GM23338 (cell line): ENCODE measurements around the gene AREL1. TPM values are rescaled to one million over a fixed set of nuclear protein-coding genes. Genes with fewer than 3 reads are reported as not detected.

Experiments used
- ATAC-seq: fragments of 200-7000 bp; cut with Tn5 transposase; 3 replicates; pipeline ENCODE4 v1.9.1; 2020
- DNase-seq: peaks from one replicate; pipeline ENCODE4 v3.0.0-alpha.2; 2015; ENCODE audit warnings: low spot score
- H2AFZ ChIP-seq: fragments of 200-600 bp; sonication (generic); 2 replicates; pipeline ENCODE4 v1.8.0; 2016; ENCODE audit warnings: antibody characterized with exemption, mild to moderate bottlenecking, moderate library complexity
- H3F3A ChIP-seq: fragments of 200-600 bp; sonication (generic); replicated peaks from 2 replicates; pipeline ENCODE4 v1.8.0; 2017; ENCODE audit warnings: antibody characterized with exemption, mixed run types, low read depth
- H3K27ac ChIP-seq: fragments of 200-600 bp; sonication (generic); 2 replicates; pipeline ENCODE4 v1.6.1; 2016; ENCODE audit warnings: low read depth
- H3K27me3 ChIP-seq: fragments of 200-600 bp; sonication (generic); 2 replicates; pipeline ENCODE4 v1.8.0; 2016; ENCODE audit warnings: mild to moderate bottlenecking, mixed run types, moderate library complexity; ENCODE audit not compliant: insufficient read depth
- H3K36me3 ChIP-seq: fragments of 200-600 bp; sonication (generic); 2 replicates; pipeline ENCODE4 v1.8.0; 2016; ENCODE audit warnings: mild to moderate bottlenecking; ENCODE audit not compliant: insufficient read depth
- H3K4me1 ChIP-seq: fragments of 200-600 bp; sonication (generic); 2 replicates; pipeline ENCODE4 v1.8.0; 2016; ENCODE audit warnings: mild to moderate bottlenecking, moderate library complexity; ENCODE audit not compliant: insufficient read depth
- H3K4me2 ChIP-seq: fragments of 200-600 bp; sonication (generic); 2 replicates; pipeline ENCODE4 v1.7.1; 2017; ENCODE audit warnings: mixed run types
- H3K4me3 ChIP-seq: fragments of 200-600 bp; sonication (generic); 2 replicates; pipeline ENCODE4 v1.6.1; 2016; ENCODE audit warnings: mixed run types
- H3K79me2 ChIP-seq: fragments of 200-600 bp; sonication (generic); replicated peaks from 2 replicates; pipeline ENCODE4 v1.8.0; 2017; ENCODE audit warnings: mild to moderate bottlenecking; ENCODE audit not compliant: insufficient read depth
- H3K9me2 ChIP-seq: fragments of 200-600 bp; sonication (generic); 2 replicates; pipeline ENCODE4 v1.8.0; 2017; ENCODE audit not compliant: insufficient read depth
- H4K20me1 ChIP-seq: fragments of 200-600 bp; sonication (generic); replicated peaks from 2 replicates; pipeline ENCODE4 v1.8.0; 2017; ENCODE audit warnings: mild to moderate bottlenecking; ENCODE audit not compliant: insufficient read depth
- H3K27ac Mint-ChIP-seq: 2 replicates; pipeline ENCODE4 v1.8.0; 2020; ENCODE audit warnings: inconsistent platforms, mild to moderate bottlenecking, moderate library complexity, mixed read lengths
- H3K27me3 Mint-ChIP-seq: 3 replicates; pipeline ENCODE4 v1.8.0; 2022; ENCODE audit warnings: low read depth, mild to moderate bottlenecking, moderate library complexity, mixed read lengths, inconsistent platforms; ENCODE audit not compliant: insufficient read depth, poor library complexity
- H3K36me3 Mint-ChIP-seq: 3 replicates; pipeline ENCODE4 v1.8.0; 2021; ENCODE audit warnings: low read depth, mild to moderate bottlenecking, inconsistent platforms, moderate library complexity, mixed read lengths
- H3K4me1 Mint-ChIP-seq: 3 replicates; pipeline ENCODE4 v1.8.0; 2020; ENCODE audit warnings: mild to moderate bottlenecking, inconsistent platforms, mixed read lengths
- H3K4me3 Mint-ChIP-seq: 3 replicates; pipeline ENCODE4 v1.8.0; 2021; ENCODE audit warnings: moderate library complexity, mild to moderate bottlenecking, inconsistent platforms, mixed read lengths
- H3K9me3 Mint-ChIP-seq: 3 replicates; pipeline ENCODE4 v1.8.0; 2020; ENCODE audit warnings: moderate library complexity, mild to moderate bottlenecking, inconsistent platforms, mixed read lengths
- CREB1 ChIP-seq: fragments of 250-450 bp; sonication (Bioruptor Pico); IDR thresholded peaks from 2 replicates; pipeline ENCODE4 v1.5.0; 2020; ENCODE audit warnings: low read depth, mild to moderate bottlenecking, moderate library complexity
- EZH2 ChIP-seq: fragments of 200-600 bp; sonication (generic); IDR thresholded peaks from one replicate; pipeline ENCODE4 v1.8.0; 2017; ENCODE audit warnings: antibody characterized with exemption, mild to moderate bottlenecking, low read depth; ENCODE audit not compliant: unreplicated experiment
- EZH2phosphoT487 ChIP-seq: fragments of 200-600 bp; sonication (generic); IDR thresholded peaks from one replicate; pipeline ENCODE4 v1.8.1; 2018; ENCODE audit warnings: antibody characterized with exemption; ENCODE audit not compliant: unreplicated experiment
- JUNB ChIP-seq: IDR thresholded peaks from one replicate; pipeline ENCODE4 v1.6.1; 2016; ENCODE audit warnings: antibody characterized with exemption; ENCODE audit not compliant: unreplicated experiment
- NANOG ChIP-seq: IDR thresholded peaks from 2 replicates; pipeline ENCODE4 v1.6.1; 2016; ENCODE audit warnings: antibody characterized with exemption, borderline replicate concordance
- POLR2AphosphoS5 ChIP-seq: IDR thresholded peaks from 2 replicates; pipeline ENCODE4 v1.6.1; 2016; ENCODE audit warnings: antibody characterized with exemption, low read depth
- STAT1 ChIP-seq: IDR thresholded peaks from one replicate; pipeline ENCODE4 v1.6.1; 2016; ENCODE audit warnings: antibody characterized with exemption; ENCODE audit not compliant: unreplicated experiment
- ZNF114 ChIP-seq: fragments of 250-450 bp; sonication (Bioruptor Pico); IDR thresholded peaks from 2 replicates; pipeline ENCODE4 v1.5.0; 2020; ENCODE audit warnings: mild to moderate bottlenecking, moderate library complexity
- ZNF331 ChIP-seq: fragments of 250-450 bp; sonication (Bioruptor Pico); IDR thresholded peaks from 2 replicates; pipeline ENCODE4 v1.5.0; 2020; ENCODE audit warnings: low read depth, mild to moderate bottlenecking, moderate library complexity
- polyA plus RNA-seq: library from polyadenylated mRNA; unstranded; fragments of >200 nt; fragmentation: Nextera tagmentation; extraction: Ambion mirVana; gene quantifications from 2 replicates; pipeline ENCODE4 v1.2.1, GENCODE V29; 2016
- total RNA-seq: library from RNA; depleted of rRNA; stranded (reverse); fragments of >200 nt; shearing (Covaris generic); gene quantifications from 2 replicates; pipeline ENCODE4 v1.2.3, GENCODE V29; 2014
- TF ChIP-seq, protein P1 (sequence below), 2 experiments: fragments of 200-600 bp in 1 of 2; sonication (generic) in 1 of 2; conservative IDR thresholded peaks; 2 replicates each; pipeline versions ENCODE4 v1.5.1 to v1.6.1; 2016 to 2017; ENCODE audit warnings: antibody characterized with exemption in 2 of 2, low read depth in 2 of 2, mild to moderate bottlenecking in 2 of 2, moderate library complexity in 1 of 2
- TF ChIP-seq, protein P2 (sequence below): IDR thresholded peaks from one replicate; pipeline ENCODE4 v1.6.1; 2018; ENCODE audit warnings: antibody characterized with exemption; ENCODE audit not compliant: unreplicated experiment

AREL1 gene
- total and polyA plus RNA-seq, 2 experiments from 2014 or later = 7.5 to 23.6 TPM

DNA sequence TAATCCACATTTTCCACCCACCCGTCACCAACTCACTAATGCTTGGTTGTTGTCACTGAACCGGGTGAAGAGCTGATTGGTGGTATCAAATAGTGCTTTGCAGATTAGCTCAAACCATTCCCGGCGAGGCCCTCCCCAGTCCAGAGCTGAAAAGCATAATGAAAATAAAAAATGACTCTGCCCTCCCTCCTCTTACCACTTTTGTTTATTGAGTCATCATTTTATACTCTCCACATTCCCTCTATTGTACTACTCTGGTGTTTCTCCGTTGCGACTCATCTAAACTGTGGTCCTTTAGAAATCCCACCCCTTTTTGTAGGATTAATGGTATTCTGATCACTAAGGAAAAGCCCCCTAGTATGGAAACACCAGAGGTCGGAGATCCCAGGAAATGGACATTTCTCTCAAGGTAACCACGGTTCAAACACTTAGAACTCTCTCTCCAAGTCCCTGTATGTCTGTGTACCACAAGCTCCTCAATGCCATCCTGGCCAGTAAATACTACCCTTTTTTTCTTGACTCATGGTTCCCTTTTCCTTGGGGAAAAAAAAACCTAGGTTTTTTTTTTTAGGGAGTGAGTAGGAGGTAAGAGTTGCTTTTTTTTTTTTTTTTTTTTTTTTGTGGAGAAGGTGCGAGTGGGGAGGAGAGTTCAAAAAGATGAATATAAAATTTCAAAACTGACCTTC lies 42.0 kb downstream of the AREL1 start:
- H3K4me3 ChIP-seq = no peak overlapping the region
- H3K4me1 ChIP-seq = no peaks in the 10 kb centered on the region
- H3F3A ChIP-seq = no peaks in the 10 kb centered on the region
- H3K36me3 ChIP-seq = peaks cover 45% of the 10 kb centered on the region
- Mint-ChIP-seq H3K4me3 (no peak overlapping the region), H3K36me3 (peaks cover 64% of the 10 kb centered on the region), H3K9me3 (no peaks in the 10 kb centered on the region), H3K27me3 (no peaks in the 10 kb centered on the region), H3K4me1 (no peaks in the 10 kb centered on the region), H3K27ac (no peak overlapping the region)
- peaks cover 4% of the 10 kb centered on the region for H4K20me1 ChIP-seq
- no peak overlapping the region for H2AFZ ChIP-seq
- H3K27ac ChIP-seq = no peak overlapping the region
- ATAC-seq (no peak), DNase-seq (no peak)
- H3K27me3 ChIP-seq = no peaks in the 10 kb centered on the region
- no peaks in the 10 kb centered on the region for H3K79me2 ChIP-seq
- no peak overlapping the region for H3K4me2 ChIP-seq
- no peaks in the 10 kb centered on the region for H3K9me2 ChIP-seq
- TF ChIP-seq JUNB = no peak
- TF ChIP-seq EZH2 = no peak
- no peak for TF ChIP-seq NANOG
- no peak for TF ChIP-seq STAT1
- TF ChIP-seq ZNF114 = no peak
- TF ChIP-seq EZH2phosphoT487 = no peak
- TF ChIP-seq, protein P1, sequence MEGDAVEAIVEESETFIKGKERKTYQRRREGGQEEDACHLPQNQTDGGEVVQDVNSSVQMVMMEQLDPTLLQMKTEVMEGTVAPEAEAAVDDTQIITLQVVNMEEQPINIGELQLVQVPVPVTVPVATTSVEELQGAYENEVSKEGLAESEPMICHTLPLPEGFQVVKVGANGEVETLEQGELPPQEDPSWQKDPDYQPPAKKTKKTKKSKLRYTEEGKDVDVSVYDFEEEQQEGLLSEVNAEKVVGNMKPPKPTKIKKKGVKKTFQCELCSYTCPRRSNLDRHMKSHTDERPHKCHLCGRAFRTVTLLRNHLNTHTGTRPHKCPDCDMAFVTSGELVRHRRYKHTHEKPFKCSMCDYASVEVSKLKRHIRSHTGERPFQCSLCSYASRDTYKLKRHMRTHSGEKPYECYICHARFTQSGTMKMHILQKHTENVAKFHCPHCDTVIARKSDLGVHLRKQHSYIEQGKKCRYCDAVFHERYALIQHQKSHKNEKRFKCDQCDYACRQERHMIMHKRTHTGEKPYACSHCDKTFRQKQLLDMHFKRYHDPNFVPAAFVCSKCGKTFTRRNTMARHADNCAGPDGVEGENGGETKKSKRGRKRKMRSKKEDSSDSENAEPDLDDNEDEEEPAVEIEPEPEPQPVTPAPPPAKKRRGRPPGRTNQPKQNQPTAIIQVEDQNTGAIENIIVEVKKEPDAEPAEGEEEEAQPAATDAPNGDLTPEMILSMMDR (conservative IDR thresholded peaks at IDR 0.05; ENCODE audit: low read depth in 2 of 2) = no peak
- no peak for TF ChIP-seq ZNF331 (CRISPR knock-in tag)

DNA sequence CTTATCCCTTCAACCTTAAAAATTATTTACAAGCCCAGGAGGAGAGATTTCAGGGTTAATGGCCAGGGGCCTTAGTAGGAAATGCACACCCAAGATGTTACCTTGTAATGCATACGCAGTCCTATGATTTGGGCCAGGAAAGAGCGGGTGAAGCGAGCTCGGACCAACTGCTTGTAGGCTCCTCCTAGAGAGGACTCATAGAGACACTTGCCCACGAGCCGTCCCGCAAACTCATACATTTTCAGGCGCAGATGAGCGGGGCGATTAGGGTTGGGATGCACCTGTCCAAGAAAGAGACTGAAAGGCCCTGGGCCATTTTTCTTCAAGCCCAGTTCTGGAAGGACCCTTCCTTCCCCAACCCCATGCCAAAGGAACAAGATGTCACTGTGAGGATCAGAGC lies 43.0 kb downstream of the AREL1 start:
- Histone ChIP-seq H3K36me3 (peaks cover 45% of the 10 kb centered on the region), H3K4me3 (no peak overlapping the region), H2AFZ (no peak overlapping the region), H3K4me1 (no peaks in the 10 kb centered on the region), H3F3A (no peaks in the 10 kb centered on the region), H3K79me2 (no peaks in the 10 kb centered on the region), H4K20me1 (peaks cover 4% of the 10 kb centered on the region), H3K4me2 (no peak overlapping the region), H3K27me3 (no peaks in the 10 kb centered on the region), H3K9me2 (no peaks in the 10 kb centered on the region), H3K27ac (no peak overlapping the region)
- TF ChIP-seq, protein P2, sequence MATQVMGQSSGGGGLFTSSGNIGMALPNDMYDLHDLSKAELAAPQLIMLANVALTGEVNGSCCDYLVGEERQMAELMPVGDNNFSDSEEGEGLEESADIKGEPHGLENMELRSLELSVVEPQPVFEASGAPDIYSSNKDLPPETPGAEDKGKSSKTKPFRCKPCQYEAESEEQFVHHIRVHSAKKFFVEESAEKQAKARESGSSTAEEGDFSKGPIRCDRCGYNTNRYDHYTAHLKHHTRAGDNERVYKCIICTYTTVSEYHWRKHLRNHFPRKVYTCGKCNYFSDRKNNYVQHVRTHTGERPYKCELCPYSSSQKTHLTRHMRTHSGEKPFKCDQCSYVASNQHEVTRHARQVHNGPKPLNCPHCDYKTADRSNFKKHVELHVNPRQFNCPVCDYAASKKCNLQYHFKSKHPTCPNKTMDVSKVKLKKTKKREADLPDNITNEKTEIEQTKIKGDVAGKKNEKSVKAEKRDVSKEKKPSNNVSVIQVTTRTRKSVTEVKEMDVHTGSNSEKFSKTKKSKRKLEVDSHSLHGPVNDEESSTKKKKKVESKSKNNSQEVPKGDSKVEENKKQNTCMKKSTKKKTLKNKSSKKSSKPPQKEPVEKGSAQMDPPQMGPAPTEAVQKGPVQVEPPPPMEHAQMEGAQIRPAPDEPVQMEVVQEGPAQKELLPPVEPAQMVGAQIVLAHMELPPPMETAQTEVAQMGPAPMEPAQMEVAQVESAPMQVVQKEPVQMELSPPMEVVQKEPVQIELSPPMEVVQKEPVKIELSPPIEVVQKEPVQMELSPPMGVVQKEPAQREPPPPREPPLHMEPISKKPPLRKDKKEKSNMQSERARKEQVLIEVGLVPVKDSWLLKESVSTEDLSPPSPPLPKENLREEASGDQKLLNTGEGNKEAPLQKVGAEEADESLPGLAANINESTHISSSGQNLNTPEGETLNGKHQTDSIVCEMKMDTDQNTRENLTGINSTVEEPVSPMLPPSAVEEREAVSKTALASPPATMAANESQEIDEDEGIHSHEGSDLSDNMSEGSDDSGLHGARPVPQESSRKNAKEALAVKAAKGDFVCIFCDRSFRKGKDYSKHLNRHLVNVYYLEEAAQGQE = no peak
- TF ChIP-seq CREB1 (CRISPR knock-in tag) (no peak), EZH2phosphoT487 (no peak), ZNF331 (CRISPR knock-in tag) (no peak), JUNB (no peak), ZNF114 (no peak), POLR2AphosphoS5 (no peak)
- no peak overlapping the region for H3K4me3 Mint-ChIP-seq
- H3K27ac Mint-ChIP-seq = no peak overlapping the region
- peaks cover 58% of the 10 kb centered on the region for H3K36me3 Mint-ChIP-seq
- H3K27me3 Mint-ChIP-seq = no peaks in the 10 kb centered on the region
- no peaks in the 10 kb centered on the region for H3K9me3 Mint-ChIP-seq
- ATAC-seq (no peak), DNase-seq (no peak)
- no peaks in the 10 kb centered on the region for H3K4me1 Mint-ChIP-seq
